Testis (tissue), 3 donors: ENCODE measurements around the gene FAIM2. TPM values are rescaled to one million over a fixed set of nuclear protein-coding genes. Genes with fewer than 3 reads are reported as not detected.
A peak's percentile ranks its signal among the peaks of the same experiment; 100 is the strongest.

Experiments used
- DNase-seq: peaks from one replicate; pipeline ENCODE4 v3.0.0-alpha.2; 2019
- H3K27ac ChIP-seq, 2 donors: fragments of 200-600 bp; sonication (generic); one replicate each; pipeline ENCODE4 v1.5.1; 2019
- H3K27me3 ChIP-seq: fragments of 200-600 bp; sonication (generic); one replicate; pipeline ENCODE4 v1.5.1; 2019
- H3K36me3 ChIP-seq: fragments of 200-600 bp; sonication (generic); one replicate; pipeline ENCODE4 v1.5.1; 2017; ENCODE audit warnings: low read depth; ENCODE audit errors: missing control alignments
- H3K4me1 ChIP-seq: fragments of 200-600 bp; sonication (generic); one replicate; pipeline ENCODE4 v1.5.1; 2019
- H3K4me3 ChIP-seq, 2 donors: fragments of 200-600 bp; sonication (generic); one replicate each; pipeline ENCODE4 v1.5.1; 2017 to 2019
- H3K9me3 ChIP-seq: fragments of 200-600 bp; sonication (generic); one replicate; pipeline ENCODE4 v1.5.1; 2017
- CTCF ChIP-seq, 3 experiments: fragments of 450-650 bp in 2 of 3; fragments of 200-600 bp in 1 of 3; sonication (generic) in 1 of 3; IDR thresholded peaks; one replicate each; pipeline ENCODE4 v1.5.1; 2016 to 2019; ENCODE audit warnings: antibody characterized with exemption in 3 of 3, mild to moderate bottlenecking in 2 of 3, moderate library complexity in 1 of 3
- POLR2A ChIP-seq: fragments of 450-650 bp; IDR thresholded peaks from one replicate; pipeline ENCODE4 v1.6.1; 2017; ENCODE audit warnings: antibody characterized with exemption, mild to moderate bottlenecking, moderate library complexity
- WGBS, 2 donors: methylation state at CpG; one replicate each; pipeline ENCODE4 v1.1.5; 2018; 5-methylcytosine and 5-hydroxymethylcytosine counted together
- intact Hi-C: fragments of 100-400 bp; cut with DNase I; formaldehyde crosslinking; loops from one replicate; pipeline ENCODE4 v1.15.1; 2023; ENCODE audit warnings: low total_unique reads
- polyA plus RNA-seq: library from polyadenylated mRNA; stranded (reverse); fragments of 350-450 nt; fragmentation: Illumina TruSeq; extraction: RNeasy Lipid Tissue Mini Kit (QIAGEN cat#74804); gene quantifications from one replicate; pipeline ENCODE4 v1.2.3, GENCODE V29; 2014; ENCODE audit warnings: low read depth, low replicate concordance; ENCODE audit not compliant: insufficient read depth
- total RNA-seq, 2 donors: library from RNA; depleted of rRNA; stranded (reverse); fragments of >200 nt; gene quantifications; one replicate each; pipeline ENCODE4 v1.2.3, GENCODE V29; 2016

The FAIM2 gene
- total and polyA plus RNA-seq, 3 donors from 2014 or later = 14.6 to 67.5 (median 15.3) TPM

GRCh38 chr12:49831717-49832116 lies 72.0 kb downstream of the FAIM2 start:
- Histone ChIP-seq H3K27me3 (no peaks in the 10 kb centered on the region), H3K4me1 (peaks cover 12% of the 10 kb centered on the region), H3K4me3 (no peak overlapping the region), H3K9me3 (no peaks in the 10 kb centered on the region), H3K27ac (no peak overlapping the region), H3K36me3 (no peaks in the 10 kb centered on the region)
- 91 to 93% methylated on average over 2 of the region's 2 CpGs for WGBS, 2 donors
- TF ChIP-seq POLR2A (no peak), CTCF (IDR thresholded peaks at IDR 0.05) (no peak)
- intact Hi-C loops = no loop called here
- no peak for DNase-seq

- 1% methylated on average over 33 to 60 of the region's 61 CpGs for WGBS, 2 donors
- no peaks in the 10 kb centered on the region for H3K9me3 ChIP-seq
- intact Hi-C loops = no loop called here
- DNase-seq = peak; percentile 98
- TF ChIP-seq POLR2A = no peak
- no peak for TF ChIP-seq CTCF (IDR thresholded peaks at IDR 0.05)
- no peaks in the 10 kb centered on the region for H3K36me3 ChIP-seq
- H3K27ac ChIP-seq = peak within 1 kb of the TSS; percentile 83 to 90
- peak within 1 kb of the TSS; percentile 76 to 90 for H3K4me3 ChIP-seq
- H3K27me3 ChIP-seq = no peaks in the 10 kb centered on the region
- peaks cover 43% of the 10 kb centered on the region for H3K4me1 ChIP-seq
These were observed 75.3 kb downstream of the FAIM2 start, which contains the start of gene NCKAP5L for GRCh38 chr12:49828133-49829091. Gene NCKAP5L, minus strand, starts transcription at chr12:49828413. Its CDS starts 24,369 bp downstream, at chr12:49804044.

GRCh38 chr12:49827401-49828099 lies 76.2 kb downstream of the FAIM2 start:
- DNase-seq = peak; percentile 79
- no peak for TF ChIP-seq POLR2A
- no peak for TF ChIP-seq CTCF (IDR thresholded peaks at IDR 0.05)
- Histone ChIP-seq H3K27me3 (no peaks in the 10 kb centered on the region), H3K27ac (peak overlapping the region; percentile 83 to 90), H3K9me3 (no peaks in the 10 kb centered on the region), H3K4me3 (peak overlapping the region; percentile 76 to 90), H3K36me3 (no peaks in the 10 kb centered on the region), H3K4me1 (peaks cover 46% of the 10 kb centered on the region)
- intact Hi-C loops = no loop called here
- WGBS, 2 donors = 0 to 1% methylated on average over 10 to 34 of the region's 38 CpGs

- Histone ChIP-seq H3K27me3 (no peaks in the 10 kb centered on the region), H3K27ac (peak overlapping the region; percentile 83 to 90), H3K36me3 (no peaks in the 10 kb centered on the region), H3K4me3 (peak overlapping the region; percentile 76 to 90), H3K9me3 (no peaks in the 10 kb centered on the region), H3K4me1 (peaks cover 46% of the 10 kb centered on the region)
- DNase-seq = no peak
- WGBS, 2 donors = 13 to 22% methylated on average over 6 of the region's 6 CpGs
- TF ChIP-seq POLR2A (no peak), CTCF (IDR thresholded peaks at IDR 0.05) (no peak)
- intact Hi-C loops = no loop called here
These were observed 76.7 kb downstream of the FAIM2 start for GRCh38 chr12:49827051-49827400.
